Gastrocnemius medialis (tissue), 4 donors: ENCODE measurements around the gene SUMO2. TPM values are rescaled to one million over a fixed set of nuclear protein-coding genes. Genes with fewer than 3 reads are reported as not detected.
"Not testable (repeated sequence)": the region's sequence is repeated elsewhere in the genome, so short reads cannot be mapped to it uniquely, and the experiment has no call there.

Experiments
- ATAC-seq, 2 donors: fragments of 150-250 bp; one replicate each; pipeline ENCODE4 v1.9.1; 2016
- DNase-seq, 2 donors: peaks; one replicate each; pipeline ENCODE4 v3.0.0-alpha.2; 2019
- H3K27ac ChIP-seq, 4 donors: fragments of 200-600 bp; sonication (generic); 1 replicate in 1 of 4; 2 replicates in 3 of 4; pipeline ENCODE4 v1.5.1; 2016 to 2018; ENCODE audit warnings: mild to moderate bottlenecking in 2 of 4, moderate library complexity in 1 of 4
- H3K27me3 ChIP-seq, 3 donors: fragments of 200-600 bp; sonication (generic) in 2 of 3; 1 replicate in 1 of 3; 2 replicates in 2 of 3; pipeline versions ENCODE4 v1.5.1 to v1.6.0; 2016 to 2019; ENCODE audit warnings: mild to moderate bottlenecking in 1 of 3, moderate library complexity in 1 of 3
- H3K36me3 ChIP-seq, 2 donors: fragments of 200-600 bp; sonication (generic) in 1 of 2; one replicate each; pipeline ENCODE4 v1.5.1; 2017 to 2018
- H3K4me1 ChIP-seq, 2 donors: fragments of 200-600 bp; sonication (generic) in 1 of 2; one replicate each; pipeline ENCODE4 v1.5.1; 2016 to 2017; ENCODE audit warnings: mild to moderate bottlenecking in 2 of 2
- H3K4me3 ChIP-seq, 4 donors: fragments of 200-600 bp; sonication (generic) in 3 of 4; 1 replicate in 1 of 4; 2 replicates in 3 of 4; pipeline ENCODE4 v1.5.1; 2016 to 2019; ENCODE audit warnings: mild to moderate bottlenecking in 2 of 4
- H3K9me3 ChIP-seq, 3 donors: fragments of 200-600 bp; sonication (generic) in 2 of 3; 1 replicate in 1 of 3; 2 replicates in 2 of 3; pipeline ENCODE4 v1.5.1; 2016 to 2019
- CTCF ChIP-seq, 5 experiments: fragments of 450-650 bp in 3 of 5; fragments of 200-600 bp in 2 of 5; sonication (generic) in 2 of 5; IDR thresholded peaks in 4 of 5; conservative IDR thresholded peaks in 1 of 5; 1 replicate in 4 of 5; 2 replicates in 1 of 5; pipeline ENCODE4 v1.5.1; 2016 to 2019; ENCODE audit warnings: antibody characterized with exemption in 5 of 5, mild to moderate bottlenecking in 3 of 5, moderate library complexity in 3 of 5
- POLR2A ChIP-seq, 2 donors: fragments of 450-650 bp; IDR thresholded peaks; one replicate each; pipeline ENCODE4 v1.6.1; 2017; ENCODE audit warnings: antibody characterized with exemption in 2 of 2, mild to moderate bottlenecking in 2 of 2, moderate library complexity in 2 of 2
- in situ Hi-C, 4 donors: fragments of 200-750 bp; cut with MboI; loops; one replicate each; pipeline versions ENCODE4 v1.15.0 to v1.8.0; 2017; ENCODE audit warnings: low sequenced_read_pairs in 4 of 4
- intact Hi-C: fragments of 100-400 bp; cut with DNase I; formaldehyde crosslinking; loops from one replicate; pipeline ENCODE4 v1.15.1; 2023; ENCODE audit warnings: low total_unique reads
- total RNA-seq, 4 donors: library from RNA; depleted of rRNA; stranded (reverse); fragments of >200 nt; gene quantifications; one replicate each; pipeline versions ENCODE4 v1.1.0 to v1.2.3, GENCODE V29; 2016

The SUMO2 gene
- total RNA-seq, 4 donors from 2014 or later = 36.7 to 45.1 (median 43.3) TPM

- Histone ChIP-seq H3K4me3 (peak overlapping the region in 3 of 4 donors; percentile 78 to 92 (median 88)), H3K27ac (peak overlapping the region; percentile 86 to 96 (median 90)), H3K27me3 (no peaks in the 10 kb centered on the region), H3K9me3 (no peaks in the 10 kb centered on the region), H3K4me1 (peaks cover 0 to 12% of the 10 kb centered on the region in 2 donors), H3K36me3 (peaks cover 0 to 9% of the 10 kb centered on the region in 2 donors)
- no peak for TF ChIP-seq POLR2A (IDR thresholded peaks at IDR 0.05)
- TF ChIP-seq CTCF (IDR thresholded peaks at IDR 0.05 in 4 of 5, conservative IDR thresholded peaks at IDR 0.05 in 1 of 5) = no peak
- intact Hi-C loops (loop anchor here (2.0 to 5.0 kb wide), 2 partner anchors 25 to 52 kb away; partner anchors contain the start of genes JPT1 and SUMO2), in situ Hi-C loops (no loop called here)
- DNase-seq (no peak), ATAC-seq (no peak)
Observed at GRCh38 chr17:75130059-75130631, 52.6 kb downstream of the SUMO2 start.

GRCh38 chr17:75129576-75129975 is 53.2 kb downstream of the SUMO2 start:
- Histone ChIP-seq H3K27me3 (no peaks in the 10 kb centered on the region), H3K36me3 (peaks cover 0 to 9% of the 10 kb centered on the region in 2 donors), H3K9me3 (no peaks in the 10 kb centered on the region), H3K27ac (no peak overlapping the region), H3K4me1 (peaks cover 0 to 12% of the 10 kb centered on the region in 2 donors), H3K4me3 (no peak overlapping the region)
- in situ Hi-C loops (loop anchor here in 1 of 4 donors (10.0 kb wide), 1 partner anchor 45 kb away; no protein-coding TSS in a partner anchor), intact Hi-C loops (no loop called here)
- TF ChIP-seq POLR2A (IDR thresholded peaks at IDR 0.05) = no peak
- no peak for TF ChIP-seq CTCF (IDR thresholded peaks at IDR 0.05 in 4 of 5, conservative IDR thresholded peaks at IDR 0.05 in 1 of 5)
- DNase-seq (no peak), ATAC-seq (no peak)

- no peaks in the 10 kb centered on the region for H3K9me3 ChIP-seq
- peaks cover 0 to 12% of the 10 kb centered on the region in 2 donors for H3K4me1 ChIP-seq
- in situ Hi-C loops = loop anchor here in 1 of 4 donors (10.0 kb wide), 1 partner anchor 46 kb away; no protein-coding TSS in a partner anchor
- no peak overlapping the region for H3K4me3 ChIP-seq
- DNase-seq = no peak
- intact Hi-C loops = no loop called here
- TF ChIP-seq POLR2A (IDR thresholded peaks at IDR 0.05) = no peak
- TF ChIP-seq CTCF (IDR thresholded peaks at IDR 0.05 in 4 of 5, conservative IDR thresholded peaks at IDR 0.05 in 1 of 5) = no peak
- no peak overlapping the region for H3K27ac ChIP-seq
- peaks cover 0 to 9% of the 10 kb centered on the region in 2 donors for H3K36me3 ChIP-seq
- H3K27me3 ChIP-seq = no peaks in the 10 kb centered on the region
- ATAC-seq = no peak
Observed at GRCh38 chr17:75128694-75129505, 53.9 kb downstream of the SUMO2 start.

GRCh38 chr17:75127936-75128335 is 54.8 kb downstream of the SUMO2 start:
- H3K4me1 ChIP-seq = peaks cover 0 to 12% of the 10 kb centered on the region in 2 donors
- H3K27me3 ChIP-seq, ATAC-seq, H3K4me3 ChIP-seq, DNase-seq, H3K9me3 ChIP-seq, intact Hi-C loops, H3K36me3 ChIP-seq, H3K27ac ChIP-seq: not testable (repeated sequence)
- in situ Hi-C loops = loop anchor here in 1 of 4 donors (10.0 kb wide), 1 partner anchor 47 kb away; no protein-coding TSS in a partner anchor

GRCh38 chr17:75126954-75127353 is 55.8 kb downstream of the SUMO2 start:
- Histone ChIP-seq H3K4me3 (no peak overlapping the region), H3K27ac (no peak overlapping the region), H3K9me3 (no peaks in the 10 kb centered on the region), H3K27me3 (no peaks in the 10 kb centered on the region), H3K4me1 (peaks cover 0 to 12% of the 10 kb centered on the region in 2 donors), H3K36me3 (peaks cover 0 to 9% of the 10 kb centered on the region in 2 donors)
- no peak for TF ChIP-seq POLR2A (IDR thresholded peaks at IDR 0.05)
- intact Hi-C loops (no loop called here), in situ Hi-C loops (loop anchor here in 1 of 4 donors (10.0 kb wide), 1 partner anchor 48 kb away; no protein-coding TSS in a partner anchor)
- no peak for ATAC-seq
- no peak for DNase-seq
